Spleen (tissue), 11 donors: Measurements from ENCODE around the gene C1QC. TPM values are rescaled to one million over a fixed set of nuclear protein-coding genes. Genes with fewer than 3 reads are reported as not detected.

Source experiments
- DNase-seq: peaks from one replicate; pipeline ENCODE4 v3.0.0-alpha.2; 2020
- H3K27ac ChIP-seq, 8 donors: fragments of 200-600 bp; sonication (generic) in 7 of 8; 1 replicate in 4 of 8; 2 replicates in 4 of 8; pipeline versions ENCODE4 v1.5.0 to v1.8.0; 2016 to 2021; ENCODE audit warnings: inconsistent platforms in 4 of 8, mild to moderate bottlenecking in 4 of 8, moderate library complexity in 1 of 8
- H3K27me3 ChIP-seq, 7 donors: fragments of 200-600 bp; sonication (generic) in 6 of 7; replicated peaks in 1 of 7; 1 replicate in 4 of 7; 2 replicates in 3 of 7; pipeline versions ENCODE4 v1.5.0 to v1.8.0; 2016 to 2021; ENCODE audit warnings: inconsistent platforms in 3 of 7, mild to moderate bottlenecking in 1 of 7
- H3K36me3 ChIP-seq, 6 donors: fragments of 200-600 bp; sonication (generic) in 5 of 6; 1 replicate in 4 of 6; 2 replicates in 2 of 6; pipeline versions ENCODE4 v1.5.0 to v1.8.0; 2016 to 2021; ENCODE audit warnings: inconsistent platforms in 2 of 6
- H3K4me1 ChIP-seq, 6 donors: fragments of 200-600 bp; sonication (generic) in 5 of 6; 1 replicate in 3 of 6; 2 replicates in 3 of 6; pipeline versions ENCODE4 v1.5.0 to v1.8.0; 2016 to 2021; ENCODE audit warnings: inconsistent platforms in 3 of 6
- H3K4me3 ChIP-seq, 8 donors: fragments of 200-600 bp; sonication (generic) in 7 of 8; 1 replicate in 4 of 8; 2 replicates in 4 of 8; pipeline versions ENCODE4 v1.5.0 to v1.8.0; 2016 to 2021; ENCODE audit warnings: inconsistent platforms in 4 of 8, mild to moderate bottlenecking in 4 of 8, moderate library complexity in 2 of 8
- H3K9me3 ChIP-seq, 8 donors: fragments of 200-600 bp; sonication (generic) in 7 of 8; 1 replicate in 4 of 8; 2 replicates in 4 of 8; pipeline versions ENCODE4 v1.5.0 to v1.8.0; 2016 to 2021; ENCODE audit warnings: inconsistent platforms in 4 of 8
- CTCF ChIP-seq, 11 experiments: fragments of 200-600 bp in 7 of 11; fragments of 450-650 bp in 4 of 11; sonication (generic) in 4 of 11; IDR thresholded peaks in 8 of 11; conservative IDR thresholded peaks in 3 of 11; 1 replicate in 7 of 11; 2 replicates in 4 of 11; pipeline versions ENCODE4 v1.4.0 to v1.8.0; 2016 to 2021; ENCODE audit warnings: antibody characterized with exemption in 11 of 11, inconsistent platforms in 4 of 11, mild to moderate bottlenecking in 1 of 11
- POLR2A ChIP-seq, 3 donors: fragments of 450-650 bp; IDR thresholded peaks; one replicate each; pipeline ENCODE4 v1.5.1; 2017; ENCODE audit warnings: antibody characterized with exemption in 3 of 3, mild to moderate bottlenecking in 1 of 3
- POLR2AphosphoS5 ChIP-seq, 3 donors: sonication (generic); formaldehyde crosslinking; IDR thresholded peaks; one replicate each; pipeline ENCODE4 v1.5.1; 2017; ENCODE audit warnings: antibody characterized with exemption in 3 of 3
- WGBS, 5 donors: extraction: QIAGEN DNeasy Blood & Tissue Kit in 3 of 5; methylation state at CpG; one replicate each; pipeline versions ENCODE4 v1.1.5 to v1.1.7; 2013 to 2018; 5-methylcytosine and 5-hydroxymethylcytosine counted together
- intact Hi-C: fragments of 100-400 bp; cut with DNase I; formaldehyde crosslinking; loops from one replicate; pipeline ENCODE4 v1.15.0; 2023; ENCODE audit warnings: low total_unique reads
- polyA plus RNA-seq, 3 donors: library from polyadenylated mRNA; stranded (reverse); fragments of 200-250 nt; gene quantifications; one replicate each; pipeline ENCODE4 v1.2.1, GENCODE V29; 2013
- total RNA-seq, 7 donors: library from RNA; depleted of rRNA in 3 of 7; stranded (reverse); fragments of >200 nt in 3 of 7; fragmentation: NEBNext Ultra II Directional in 4 of 7; extraction: Animal tissue kit (Norgen Biotek cat#: 25700) in 4 of 7; gene quantifications; one replicate each; pipeline versions ENCODE4 v1.1.0 to v1.2.1, GENCODE V29; 2016 to 2021
- donor health status: healthy with polysubstance abuse.
- donor health status: DM: no; HTN: no; CAD: no; lungs with moderate emphysema.
- donor health status: DM: no; HTN: no; CAD: no.
- donor health status: Bipolar disorder and iron deficiency.
- donor health status: healthy.
- donor health status: DM: no; HTN: no; CAD: no.
- donor health status: DM: yes; HTN: yes; CAD: no.

C1QC gene
- total and polyA plus RNA-seq, 10 donors: 98.7 to 1,691 (median 1,058) TPM

DNA sequence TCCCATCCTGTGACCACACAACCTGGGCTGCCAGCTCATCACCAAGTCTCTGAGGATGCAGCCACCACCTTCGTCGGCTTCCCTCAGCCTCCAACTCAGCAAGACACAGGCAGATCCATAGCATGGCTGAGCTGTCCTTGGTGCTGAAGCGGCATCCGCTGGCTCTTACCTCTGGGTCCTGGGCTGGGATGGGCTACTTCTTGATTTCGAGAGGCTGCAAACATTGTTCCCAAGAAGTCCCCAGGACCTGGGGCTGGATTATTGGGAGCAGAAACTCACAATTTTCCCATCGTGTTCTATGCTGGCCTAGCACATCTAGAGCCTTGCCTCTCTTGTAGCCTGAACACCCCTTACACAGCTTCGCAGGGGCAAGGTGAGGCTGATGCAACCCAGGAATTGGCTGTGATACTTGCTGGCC, 31.9 kb upstream of the C1QC start:
- H3K27ac ChIP-seq: no peak overlapping the region
- intact Hi-C loops: no loop called here
- TF ChIP-seq POLR2A (IDR thresholded peaks at IDR 0.05) (no peak), POLR2AphosphoS5 (IDR thresholded peaks at IDR 0.05) (no peak), CTCF (IDR thresholded peaks at IDR 0.05 in 8 of 11, conservative IDR thresholded peaks at IDR 0.05 in 3 of 11) (no peak)
- H3K36me3 ChIP-seq: no peaks in the 10 kb centered on the region
- DNase-seq: no peak
- no peaks in the 10 kb centered on the region for H3K9me3 ChIP-seq
- H3K4me3 ChIP-seq: no peak overlapping the region
- H3K4me1 ChIP-seq: no peaks in the 10 kb centered on the region
- WGBS, 5 donors: 15 to 26% (median 24%) methylated on average over 5 to 7 of the region's 7 CpGs
- peaks cover 0 to 100% (median 8%) of the 10 kb centered on the region in 7 donors for H3K27me3 ChIP-seq

GRCh38 chr1:22612671-22613571, 30.5 kb upstream of the C1QC start:
- H3K36me3 ChIP-seq: no peaks in the 10 kb centered on the region
- no peak for TF ChIP-seq POLR2A (IDR thresholded peaks at IDR 0.05)
- no peak for TF ChIP-seq POLR2AphosphoS5 (IDR thresholded peaks at IDR 0.05)
- TF ChIP-seq CTCF (IDR thresholded peaks at IDR 0.05 in 8 of 11, conservative IDR thresholded peaks at IDR 0.05 in 3 of 11): no peak
- H3K27ac ChIP-seq: no peak overlapping the region
- H3K4me1 ChIP-seq: no peaks in the 10 kb centered on the region
- no peak for DNase-seq
- no peaks in the 10 kb centered on the region for H3K9me3 ChIP-seq
- peaks cover 0 to 100% (median 11%) of the 10 kb centered on the region in 7 donors for H3K27me3 ChIP-seq
- WGBS, 5 donors: 47 to 57% (median 50%) methylated on average over 12 of the region's 12 CpGs
- H3K4me3 ChIP-seq: no peak overlapping the region
- intact Hi-C loops: no loop called here

GRCh38 chr1:22613572-22613918, 29.9 kb upstream of the C1QC start:
- H3K27ac ChIP-seq: no peak overlapping the region
- TF ChIP-seq POLR2A (IDR thresholded peaks at IDR 0.05) (no peak), CTCF (IDR thresholded peaks at IDR 0.05 in 8 of 11, conservative IDR thresholded peaks at IDR 0.05 in 3 of 11) (no peak), POLR2AphosphoS5 (IDR thresholded peaks at IDR 0.05) (no peak)
- WGBS, 5 donors: 49 to 76% (median 69%) methylated on average over 4 to 5 of the region's 5 CpGs
- no peaks in the 10 kb centered on the region for H3K4me1 ChIP-seq
- H3K27me3 ChIP-seq: peaks cover 0 to 100% (median 16%) of the 10 kb centered on the region in 7 donors
- no peaks in the 10 kb centered on the region for H3K9me3 ChIP-seq
- no peaks in the 10 kb centered on the region for H3K36me3 ChIP-seq
- intact Hi-C loops: no loop called here
- DNase-seq: no peak
- H3K4me3 ChIP-seq: no peak overlapping the region

GRCh38 chr1:22613951-22614350, 29.5 kb upstream of the C1QC start:
- WGBS, 5 donors: 55 to 73% (median 63%) methylated on average over 2 to 12 of the region's 12 CpGs
- Histone ChIP-seq H3K4me1 (no peaks in the 10 kb centered on the region), H3K36me3 (no peaks in the 10 kb centered on the region), H3K27ac (no peak overlapping the region), H3K4me3 (no peak overlapping the region), H3K27me3 (peaks cover 0 to 100% (median 16%) of the 10 kb centered on the region in 7 donors), H3K9me3 (no peaks in the 10 kb centered on the region)
- TF ChIP-seq POLR2A (IDR thresholded peaks at IDR 0.05) (no peak), POLR2AphosphoS5 (IDR thresholded peaks at IDR 0.05) (no peak), CTCF (IDR thresholded peaks at IDR 0.05 in 8 of 11, conservative IDR thresholded peaks at IDR 0.05 in 3 of 11) (no peak)
- no peak for DNase-seq
- intact Hi-C loops: no loop called here
